OCI-LY3 (cell line): ENCODE data around the gene FXYD2.

Experiments
- EZH2phosphoT487 ChIP-seq: fragments of 200-600 bp; shearing (Covaris generic); IDR thresholded peaks from 2 replicates; pipeline ENCODE4 v1.6.1; 2018; ENCODE audit warnings: antibody characterized with exemption, mixed run types, low read depth
- TF ChIP-seq, protein P1 (sequence below): fragments of 200-600, 300-600 bp; sonication (generic); IDR thresholded peaks from 2 replicates; pipeline ENCODE4 v1.5.1; 2014; ENCODE audit warnings: antibody characterized with exemption, low read length, low read depth

GRCh38 chr11:117828611-117829368 lies 4.2 kb upstream of the FXYD2 start:
- TF ChIP-seq, protein P1, sequence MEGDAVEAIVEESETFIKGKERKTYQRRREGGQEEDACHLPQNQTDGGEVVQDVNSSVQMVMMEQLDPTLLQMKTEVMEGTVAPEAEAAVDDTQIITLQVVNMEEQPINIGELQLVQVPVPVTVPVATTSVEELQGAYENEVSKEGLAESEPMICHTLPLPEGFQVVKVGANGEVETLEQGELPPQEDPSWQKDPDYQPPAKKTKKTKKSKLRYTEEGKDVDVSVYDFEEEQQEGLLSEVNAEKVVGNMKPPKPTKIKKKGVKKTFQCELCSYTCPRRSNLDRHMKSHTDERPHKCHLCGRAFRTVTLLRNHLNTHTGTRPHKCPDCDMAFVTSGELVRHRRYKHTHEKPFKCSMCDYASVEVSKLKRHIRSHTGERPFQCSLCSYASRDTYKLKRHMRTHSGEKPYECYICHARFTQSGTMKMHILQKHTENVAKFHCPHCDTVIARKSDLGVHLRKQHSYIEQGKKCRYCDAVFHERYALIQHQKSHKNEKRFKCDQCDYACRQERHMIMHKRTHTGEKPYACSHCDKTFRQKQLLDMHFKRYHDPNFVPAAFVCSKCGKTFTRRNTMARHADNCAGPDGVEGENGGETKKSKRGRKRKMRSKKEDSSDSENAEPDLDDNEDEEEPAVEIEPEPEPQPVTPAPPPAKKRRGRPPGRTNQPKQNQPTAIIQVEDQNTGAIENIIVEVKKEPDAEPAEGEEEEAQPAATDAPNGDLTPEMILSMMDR: no peak
- no peak for TF ChIP-seq EZH2phosphoT487
